OCI-LY7 (cell line): ENCODE results near the gene P3H3. TPM values are rescaled to one million over a fixed set of nuclear protein-coding genes. Genes with fewer than 3 reads are reported as not detected.

ENCODE experiments used
- BruUV-seq: library from RNA; stranded (reverse); fragments of 400-500 nt; replicated peaks from 2 replicates; lab custom pipeline; 2021; lab: Mats Ljungman, UMichigan
- CTCF ChIA-PET: fragments of 300-600 bp; sonication (Branson Sonifier 250); formaldehyde crosslinking; loops from one replicate; lab custom pipeline; 2022; ENCODE audit warnings: antibody characterized with exemption; ENCODE audit not compliant: unreplicated experiment; lab: Charles Lee
- POLR2A ChIA-PET: fragments of 300-600 bp; sonication (Branson Sonifier 250); formaldehyde crosslinking; loops from one replicate; lab custom pipeline; 2022; ENCODE audit warnings: antibody characterized with exemption; lab: Charles Lee
- DNase-seq: peaks from one replicate; pipeline ENCODE4 v3.0.0-alpha.2; 2015; ENCODE audit warnings: low spot score
- H2AFZ ChIP-seq: fragments of 200-600 bp; sonication (generic), shearing (Covaris generic); 2 replicates; pipeline ENCODE4 v1.6.1; 2014; ENCODE audit warnings: mild to moderate bottlenecking, antibody characterized with exemption, low read length, moderate library complexity
- H3K27ac ChIP-seq: fragments of 200-600 bp; sonication (generic); 2 replicates; pipeline ENCODE4 v1.5.1; 2014; ENCODE audit warnings: mixed run types, low read depth, mild to moderate bottlenecking, moderate library complexity, low read length, inconsistent platforms; ENCODE audit not compliant: poor library complexity, severe bottlenecking
- H3K36me3 ChIP-seq: fragments of 200-600 bp; sonication (generic); 2 replicates; pipeline ENCODE4 v1.6.1; 2014; ENCODE audit warnings: mild to moderate bottlenecking, antibody characterized with exemption, low read length, moderate library complexity, mixed read lengths; ENCODE audit not compliant: insufficient read depth
- H3K4me1 ChIP-seq: fragments of 200-600 bp; sonication (generic); 2 replicates; pipeline ENCODE4 v1.5.1; 2014; ENCODE audit warnings: mild to moderate bottlenecking, low read length; ENCODE audit not compliant: insufficient read depth, poor library complexity, severe bottlenecking
- H3K4me2 ChIP-seq: fragments of 200-600 bp; sonication (generic); 2 replicates; pipeline ENCODE4 v1.6.1; 2014; ENCODE audit warnings: mild to moderate bottlenecking, low read length
- H3K4me3 ChIP-seq: fragments of 200-600 bp; sonication (generic); 2 replicates; pipeline ENCODE4 v1.5.1; 2014; ENCODE audit warnings: mild to moderate bottlenecking, low read depth, low read length; ENCODE audit not compliant: poor library complexity, severe bottlenecking
- H3K79me2 ChIP-seq: fragments of 200-600 bp; sonication (generic); 2 replicates; pipeline ENCODE4 v1.6.1; 2016; ENCODE audit warnings: low read depth, mild to moderate bottlenecking, low read length, moderate library complexity, mixed read lengths; ENCODE audit not compliant: insufficient read depth
- H3K9me2 ChIP-seq: fragments of 200-600 bp; sonication (generic); 2 replicates; pipeline ENCODE4 v1.6.1; 2016; ENCODE audit warnings: mild to moderate bottlenecking, low read length, mixed read lengths; ENCODE audit not compliant: insufficient read depth
- H3K9me3 ChIP-seq: fragments of 200-600 bp; sonication (generic); 2 replicates; pipeline ENCODE4 v1.6.1; 2014; ENCODE audit warnings: mild to moderate bottlenecking, mixed run types, low read length, mixed read lengths
- H4K20me1 ChIP-seq: fragments of 200-600 bp; sonication (generic); 2 replicates; pipeline ENCODE4 v1.6.1; 2014; ENCODE audit warnings: mild to moderate bottlenecking, antibody characterized with exemption, low read length, moderate library complexity, mixed read lengths; ENCODE audit not compliant: insufficient read depth
- CTCF ChIP-seq: fragments of 200-600 bp; sonication (generic); conservative IDR thresholded peaks from 2 replicates; pipeline ENCODE4 v1.5.1; 2014; ENCODE audit warnings: mild to moderate bottlenecking, antibody characterized with exemption, low read length, moderate library complexity, mixed read lengths
- EZH2phosphoT487 ChIP-seq: fragments of 200-600 bp; sonication (generic); IDR thresholded peaks from 2 replicates; pipeline ENCODE4 v1.6.1; 2018; ENCODE audit warnings: low read depth, borderline replicate concordance, mild to moderate bottlenecking, mixed run types, antibody characterized with exemption, low read length, moderate library complexity, mixed read lengths
- intact Hi-C: fragments of 100-400 bp; cut with micrococcal nuclease; formaldehyde crosslinking; loops from one replicate; pipeline ENCODE4 v1.10.0; 2022; ENCODE audit not compliant: unreplicated experiment
- total RNA-seq, 2 experiments: library from RNA; depleted of rRNA in 1 of 2; stranded (reverse); fragments of >200 nt in 1 of 2; shearing (Covaris generic) in 1 of 2; gene quantifications; 2 replicates each; pipeline ENCODE4 v1.2.3, GENCODE V29; 2014 to 2022

The P3H3 gene
- total RNA-seq, 2 experiments from 2014 or later, result 0.93 to 1.0 TPM

GRCh38 chr12:6866163-6866919 lies 38.1 kb downstream of the P3H3 start:
- Histone ChIP-seq H4K20me1 (0 out of 2 replicates have a peak, but pooled peaks cover 6% of the 10 kb centered on the region), H3K27ac (no peak overlapping the region), H3K9me3 (no peaks in the 10 kb centered on the region), H3K4me3 (peak overlapping the region; percentile 93), H3K4me2 (peak overlapping the region; percentile 100), H3K9me2 (no peaks in the 10 kb centered on the region), H3K79me2 (peaks cover 14% of the 10 kb centered on the region; the same call in 1 of the 2 replicates), H3K4me1 (peaks cover 41% of the 10 kb centered on the region), H2AFZ (no peak overlapping the region), H3K36me3 (peaks cover 81% of the 10 kb centered on the region)
- CTCF ChIA-PET, result interaction anchor here (0.5 to 2.0 kb wide), 4 partner anchors 14 to 142 kb away, joined by 3 to 7 read pairs (median 5); partner anchors contain the start of gene USP5
- no TSS peak for BruUV-seq
- POLR2A ChIA-PET, result interaction anchor here (0.6 to 6.0 kb wide), 8 partner anchors 9 to 1483 kb away, joined by 3 to 60 read pairs (median 4); partner anchors contain the start of genes CDCA3, GNB3 and USP5
- no peak for DNase-seq
- intact Hi-C loops, result loop anchor here (5.0 kb wide), 1 partner anchor 226 kb away; the partner anchor contains the start of gene C1R
- TF ChIP-seq EZH2phosphoT487 (no peak), CTCF (no peak)

GRCh38 chr12:6866920-6867412 lies 38.8 kb downstream of the P3H3 start:
- DNase-seq, result no peak
- intact Hi-C loops, result loop anchor here (1.0 to 5.0 kb wide), 2 partner anchors 15 to 225 kb away; partner anchors contain the start of genes C1R and USP5
- Histone ChIP-seq H3K4me2 (peak overlapping the region; percentile 100), H3K27ac (no peak overlapping the region), H3K4me3 (peak overlapping the region; percentile 93), H3K9me2 (no peaks in the 10 kb centered on the region), H3K9me3 (no peaks in the 10 kb centered on the region), H4K20me1 (0 out of 2 replicates have a peak, but pooled peaks cover 8% of the 10 kb centered on the region), H2AFZ (no peak overlapping the region), H3K36me3 (peaks cover 81% of the 10 kb centered on the region), H3K79me2 (peaks cover 16% of the 10 kb centered on the region; the same call in 1 of the 2 replicates), H3K4me1 (peaks cover 47% of the 10 kb centered on the region)
- BruUV-seq, result no TSS peak
- ChIA-PET POLR2A (interaction anchor here (0.6 to 6.0 kb wide), 9 partner anchors 8 to 1483 kb away, joined by 3 to 60 read pairs (median 4); partner anchors contain the start of genes CDCA3, GNB3 and USP5), CTCF (interaction anchor here (0.5 to 2.0 kb wide), 4 partner anchors 14 to 143 kb away, joined by 3 to 7 read pairs (median 5); partner anchors contain the start of gene USP5)
- TF ChIP-seq EZH2phosphoT487 (no peak), CTCF (no peak)
